WTC11 (cell line): ENCODE data around the gene KMT2D.

Source experiments
- CREM ChIP-seq: sonication (generic); formaldehyde crosslinking; IDR thresholded peaks from 2 replicates; pipeline ENCODE4 v1.8.1; 2022; ENCODE audit warnings: mild to moderate bottlenecking, missing genetic modification reagents, moderate library complexity
- ESRRA ChIP-seq: sonication (generic); formaldehyde crosslinking; IDR thresholded peaks from 2 replicates; pipeline ENCODE4 v1.8.1; 2022; ENCODE audit warnings: mild to moderate bottlenecking, missing genetic modification reagents, borderline replicate concordance
- ETV6 ChIP-seq: sonication (generic); formaldehyde crosslinking; IDR thresholded peaks from 2 replicates; pipeline ENCODE4 v1.8.1; 2022; ENCODE audit warnings: mild to moderate bottlenecking, missing genetic modification reagents
- NFATC4 ChIP-seq: fragments of 250-450 bp; sonication (Bioruptor Pico); IDR thresholded peaks from 2 replicates; pipeline ENCODE4 v1.9.0; 2021; ENCODE audit warnings: mild to moderate bottlenecking
- NR1H2 ChIP-seq: sonication (generic); formaldehyde crosslinking; IDR thresholded peaks from 2 replicates; pipeline ENCODE4 v1.9.0; 2021; ENCODE audit warnings: mild to moderate bottlenecking, moderate library complexity, missing genetic modification reagents
- RELA ChIP-seq: sonication (generic); formaldehyde crosslinking; IDR thresholded peaks from 2 replicates; pipeline ENCODE4 v1.8.1; 2022; ENCODE audit warnings: missing genetic modification reagents, mild to moderate bottlenecking, borderline replicate concordance
- USF2 ChIP-seq: sonication (generic); formaldehyde crosslinking; IDR thresholded peaks from 2 replicates; pipeline ENCODE4 v1.8.1; 2023; ENCODE audit warnings: mild to moderate bottlenecking, missing genetic modification reagents, moderate library complexity
- ZBTB21 ChIP-seq: sonication (generic); formaldehyde crosslinking; IDR thresholded peaks from 2 replicates; pipeline ENCODE4 v1.8.1; 2023; ENCODE audit warnings: mild to moderate bottlenecking, missing genetic modification reagents, borderline replicate concordance
- ZNF138 ChIP-seq: sonication (generic); formaldehyde crosslinking; conservative IDR thresholded peaks from 2 replicates; pipeline ENCODE4 v1.8.1; 2022; ENCODE audit warnings: mild to moderate bottlenecking, moderate library complexity, missing genetic modification reagents
- ZNF232 ChIP-seq: sonication (generic); formaldehyde crosslinking; IDR thresholded peaks from 2 replicates; pipeline ENCODE4 v1.8.0; 2022; ENCODE audit warnings: mild to moderate bottlenecking, missing genetic modification reagents
- ZNF263 ChIP-seq: sonication (generic); formaldehyde crosslinking; IDR thresholded peaks from 2 replicates; pipeline ENCODE4 v1.8.1; 2022; ENCODE audit warnings: low read depth, mild to moderate bottlenecking, moderate library complexity, missing genetic modification reagents
- ZNF281 ChIP-seq: sonication (generic); formaldehyde crosslinking; IDR thresholded peaks from 2 replicates; pipeline ENCODE4 v1.8.0; 2023; ENCODE audit warnings: mild to moderate bottlenecking, missing genetic modification reagents
- TF ChIP-seq, protein P1 (sequence below): fragments of 200-600 bp; IDR thresholded peaks from 2 replicates; pipeline ENCODE4 v1.8.0; 2022; ENCODE audit warnings: antibody characterized with exemption

- no peak for TF ChIP-seq ZBTB21 (CRISPR knock-in tag)
- TF ChIP-seq, protein P1, sequence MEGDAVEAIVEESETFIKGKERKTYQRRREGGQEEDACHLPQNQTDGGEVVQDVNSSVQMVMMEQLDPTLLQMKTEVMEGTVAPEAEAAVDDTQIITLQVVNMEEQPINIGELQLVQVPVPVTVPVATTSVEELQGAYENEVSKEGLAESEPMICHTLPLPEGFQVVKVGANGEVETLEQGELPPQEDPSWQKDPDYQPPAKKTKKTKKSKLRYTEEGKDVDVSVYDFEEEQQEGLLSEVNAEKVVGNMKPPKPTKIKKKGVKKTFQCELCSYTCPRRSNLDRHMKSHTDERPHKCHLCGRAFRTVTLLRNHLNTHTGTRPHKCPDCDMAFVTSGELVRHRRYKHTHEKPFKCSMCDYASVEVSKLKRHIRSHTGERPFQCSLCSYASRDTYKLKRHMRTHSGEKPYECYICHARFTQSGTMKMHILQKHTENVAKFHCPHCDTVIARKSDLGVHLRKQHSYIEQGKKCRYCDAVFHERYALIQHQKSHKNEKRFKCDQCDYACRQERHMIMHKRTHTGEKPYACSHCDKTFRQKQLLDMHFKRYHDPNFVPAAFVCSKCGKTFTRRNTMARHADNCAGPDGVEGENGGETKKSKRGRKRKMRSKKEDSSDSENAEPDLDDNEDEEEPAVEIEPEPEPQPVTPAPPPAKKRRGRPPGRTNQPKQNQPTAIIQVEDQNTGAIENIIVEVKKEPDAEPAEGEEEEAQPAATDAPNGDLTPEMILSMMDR = no peak
- no peak for TF ChIP-seq RELA (CRISPR knock-in tag)
- TF ChIP-seq NR1H2 (CRISPR knock-in tag) = no peak
- no peak for TF ChIP-seq USF2 (CRISPR knock-in tag)
- TF ChIP-seq CREM (CRISPR knock-in tag) = no peak
- TF ChIP-seq ZNF232 = no peak
- TF ChIP-seq ESRRA (CRISPR knock-in tag) = no peak
- no peak for TF ChIP-seq ETV6
- TF ChIP-seq ZNF138 (CRISPR knock-in tag) = no peak
- TF ChIP-seq NFATC4 (CRISPR knock-in tag) = no peak
- no peak for TF ChIP-seq ZNF263 (CRISPR knock-in tag)
- no peak for TF ChIP-seq ZNF281 (CRISPR knock-in tag)
Observed at GRCh38 chr12:49019120-49019430, 41.5 kb downstream of the KMT2D start.
